ENCODE data around the gene PSG6.
"Not testable (repeated sequence)": the region's sequence is repeated elsewhere in the genome, so short reads cannot be mapped to it uniquely, and the experiment has no call there.

GRCh38 chr19:42887876-42888445 lies 29.7 kb downstream of the PSG6 start:
- TF ChIP-seq RB1 (IDR thresholded peaks at IDR 0.05; ENCODE audit: borderline replicate concordance); EZH2 (IDR thresholded peaks at IDR 0.05; ENCODE audit: borderline replicate concordance, control insufficient read depth, low read depth, low read length); MYB (IDR thresholded peaks at IDR 0.05; ENCODE audit: borderline replicate concordance, low read depth, low read length); TAF1 (IDR thresholded peaks at IDR 0.05; ENCODE audit: borderline replicate concordance, low read depth, low read length); TBL1XR1 (IDR thresholded peaks at IDR 0.05; ENCODE audit: low read depth, low read length); CTCF (IDR thresholded peaks at IDR 0.05 in 2 of 3, conservative IDR thresholded peaks at IDR 0.05 in 1 of 3; ENCODE audit: control insufficient read depth in 2 of 3, extremely low read depth in 1 of 3, insufficient read depth in 1 of 3, low read depth in 3 of 3, low read length in 3 of 3); NR2C1 (IDR thresholded peaks at IDR 0.05); BRCA1 (IDR thresholded peaks at IDR 0.05; ENCODE audit: low read depth, low read length); ZBTB33 (IDR thresholded peaks at IDR 0.05); RBBP5 (conservative IDR thresholded peaks at IDR 0.05); MAX (IDR thresholded peaks at IDR 0.05; ENCODE audit: low read depth, low read length): not testable (repeated sequence)

Data from GM12878 (cell line).